DND-41 (cell line): Measurements from ENCODE around the gene KIAA0586.

Experiments
- ATAC-seq: fragments of 200-7000 bp; cut with Tn5 transposase; 3 replicates; pipeline ENCODE4 v1.9.1; 2021; ENCODE audit warnings: low read depth; ENCODE audit not compliant: insufficient read depth
- DNase-seq: peaks from one replicate; pipeline ENCODE4 v3.0.0-alpha.2; 2020
- H2AFZ ChIP-seq: 2 replicates; pipeline ENCODE4 v1.6.0; 2012; ENCODE audit warnings: low read depth, low read length
- H3K27ac ChIP-seq: 2 replicates; pipeline ENCODE4 v1.5.1; 2012; ENCODE audit warnings: low read length, inconsistent platforms
- H3K27me3 ChIP-seq: fragments of 200-600 bp; sonication (generic); 2 replicates; pipeline ENCODE4 v1.6.0; 2012; ENCODE audit warnings: low read length, mild to moderate bottlenecking, inconsistent platforms; ENCODE audit not compliant: insufficient read depth, poor library complexity
- H3K36me3 ChIP-seq: 2 replicates; pipeline ENCODE4 v1.5.1; 2012; ENCODE audit warnings: low read length, inconsistent platforms; ENCODE audit not compliant: insufficient read depth
- H3K4me1 ChIP-seq: 2 replicates; pipeline ENCODE4 v1.5.1; 2012; ENCODE audit warnings: mild to moderate bottlenecking, low read length; ENCODE audit not compliant: insufficient read depth
- H3K4me2 ChIP-seq: 2 replicates; pipeline ENCODE4 v1.6.0; 2012; ENCODE audit warnings: mild to moderate bottlenecking, moderate library complexity, low read length, inconsistent platforms; ENCODE audit not compliant: insufficient read depth
- H3K4me3 ChIP-seq, 2 experiments: fragments of 200-600 bp in 1 of 2; shearing (Covaris generic) in 1 of 2; 2 replicates each; pipeline ENCODE4 v1.5.1; 2012 to 2016; ENCODE audit warnings: inconsistent platforms in 2 of 2, low read length in 2 of 2, mild to moderate bottlenecking in 2 of 2, low read depth in 1 of 2, moderate library complexity in 1 of 2
- H3K79me2 ChIP-seq: 2 replicates; pipeline ENCODE4 v1.6.0; 2012; ENCODE audit warnings: low read length, inconsistent platforms; ENCODE audit not compliant: insufficient read depth
- H3K9ac ChIP-seq: 2 replicates; pipeline ENCODE4 v1.6.0; 2012; ENCODE audit warnings: low read depth, mild to moderate bottlenecking, inconsistent platforms, low read length, moderate library complexity
- H3K9me3 ChIP-seq: 2 replicates; pipeline ENCODE4 v1.5.1; 2012; ENCODE audit warnings: low read length, moderate library complexity, mild to moderate bottlenecking, inconsistent platforms; ENCODE audit not compliant: insufficient read depth, severe bottlenecking
- H4K20me1 ChIP-seq: 2 replicates; pipeline ENCODE4 v1.6.0; 2012; ENCODE audit warnings: low read length; ENCODE audit not compliant: insufficient read depth
- EZH2 ChIP-seq: IDR thresholded peaks from 3 replicates; pipeline ENCODE4 v1.6.1; 2012; ENCODE audit warnings: borderline replicate concordance, low read depth, mild to moderate bottlenecking, moderate library complexity, low read length, inconsistent platforms; ENCODE audit not compliant: severe bottlenecking
- TF ChIP-seq, protein P1 (sequence below): IDR thresholded peaks from 2 replicates; pipeline ENCODE4 v1.5.1; 2012; ENCODE audit warnings: borderline replicate concordance, low read length, moderate library complexity, mild to moderate bottlenecking; ENCODE audit not compliant: poor library complexity, severe bottlenecking; ENCODE audit errors: extremely low read depth

Gene KIAA0586

GRCh38 chr14:58540749-58541632 lies 113.5 kb downstream of the KIAA0586 start:
- Histone ChIP-seq H3K9me3 (no peaks in the 10 kb centered on the region), H2AFZ (no peak overlapping the region), H3K27ac (no peak overlapping the region), H4K20me1 (no peaks in the 10 kb centered on the region), H3K4me3 (no peak overlapping the region), H3K27me3 (no peaks in the 10 kb centered on the region), H3K4me2 (no peak overlapping the region), H3K79me2 (no peaks in the 10 kb centered on the region), H3K9ac (no peak overlapping the region), H3K36me3 (peaks cover 3% of the 10 kb centered on the region; the same call in 1 of the 2 replicates), H3K4me1 (no peaks in the 10 kb centered on the region)
- TF ChIP-seq EZH2: no peak
- TF ChIP-seq, protein P1, sequence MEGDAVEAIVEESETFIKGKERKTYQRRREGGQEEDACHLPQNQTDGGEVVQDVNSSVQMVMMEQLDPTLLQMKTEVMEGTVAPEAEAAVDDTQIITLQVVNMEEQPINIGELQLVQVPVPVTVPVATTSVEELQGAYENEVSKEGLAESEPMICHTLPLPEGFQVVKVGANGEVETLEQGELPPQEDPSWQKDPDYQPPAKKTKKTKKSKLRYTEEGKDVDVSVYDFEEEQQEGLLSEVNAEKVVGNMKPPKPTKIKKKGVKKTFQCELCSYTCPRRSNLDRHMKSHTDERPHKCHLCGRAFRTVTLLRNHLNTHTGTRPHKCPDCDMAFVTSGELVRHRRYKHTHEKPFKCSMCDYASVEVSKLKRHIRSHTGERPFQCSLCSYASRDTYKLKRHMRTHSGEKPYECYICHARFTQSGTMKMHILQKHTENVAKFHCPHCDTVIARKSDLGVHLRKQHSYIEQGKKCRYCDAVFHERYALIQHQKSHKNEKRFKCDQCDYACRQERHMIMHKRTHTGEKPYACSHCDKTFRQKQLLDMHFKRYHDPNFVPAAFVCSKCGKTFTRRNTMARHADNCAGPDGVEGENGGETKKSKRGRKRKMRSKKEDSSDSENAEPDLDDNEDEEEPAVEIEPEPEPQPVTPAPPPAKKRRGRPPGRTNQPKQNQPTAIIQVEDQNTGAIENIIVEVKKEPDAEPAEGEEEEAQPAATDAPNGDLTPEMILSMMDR: no peak
- no peak for DNase-seq
- ATAC-seq: no peak

GRCh38 chr14:58541633-58542022 lies 114.1 kb downstream of the KIAA0586 start:
- H3K4me1 ChIP-seq: no peaks in the 10 kb centered on the region
- peaks cover 3% of the 10 kb centered on the region; the same call in 1 of the 2 replicates for H3K36me3 ChIP-seq
- H3K27ac ChIP-seq: no peak overlapping the region
- H3K9ac ChIP-seq: no peak overlapping the region
- no peak overlapping the region for H3K4me3 ChIP-seq
- H2AFZ ChIP-seq: no peak overlapping the region
- H3K79me2 ChIP-seq: no peaks in the 10 kb centered on the region
- ATAC-seq: no peak
- H3K4me2 ChIP-seq: no peak overlapping the region
- no peak for DNase-seq
- no peak for TF ChIP-seq EZH2
- TF ChIP-seq, protein P1: no peak
- no peaks in the 10 kb centered on the region for H4K20me1 ChIP-seq
- no peaks in the 10 kb centered on the region for H3K9me3 ChIP-seq
- no peaks in the 10 kb centered on the region for H3K27me3 ChIP-seq

- Histone ChIP-seq H3K9ac (no peak overlapping the region), H3K4me2 (no peak overlapping the region), H3K4me1 (no peaks in the 10 kb centered on the region), H3K27ac (no peak overlapping the region), H2AFZ (no peak overlapping the region), H3K36me3 (peaks cover 3% of the 10 kb centered on the region; the same call in 1 of the 2 replicates), H3K27me3 (no peaks in the 10 kb centered on the region), H3K4me3 (no peak overlapping the region), H3K9me3 (no peaks in the 10 kb centered on the region), H4K20me1 (no peaks in the 10 kb centered on the region), H3K79me2 (no peaks in the 10 kb centered on the region)
- TF ChIP-seq, protein P1: no peak
- no peak for TF ChIP-seq EZH2
- no peak for ATAC-seq
- DNase-seq: no peak
Observed at GRCh38 chr14:58543253-58543652, 115.7 kb downstream of the KIAA0586 start.
